ENCODE measurements around the gene SLC4A1. TPM values are rescaled to one million over a fixed set of nuclear protein-coding genes. Genes with fewer than 3 reads are reported as not detected.
A peak's percentile ranks its signal among the peaks of the same experiment; 100 is the strongest.

SLC4A1 gene
- total RNA-seq, 4 donors from 2014 or later: 0.21 TPM; not detected in 3

DNA sequence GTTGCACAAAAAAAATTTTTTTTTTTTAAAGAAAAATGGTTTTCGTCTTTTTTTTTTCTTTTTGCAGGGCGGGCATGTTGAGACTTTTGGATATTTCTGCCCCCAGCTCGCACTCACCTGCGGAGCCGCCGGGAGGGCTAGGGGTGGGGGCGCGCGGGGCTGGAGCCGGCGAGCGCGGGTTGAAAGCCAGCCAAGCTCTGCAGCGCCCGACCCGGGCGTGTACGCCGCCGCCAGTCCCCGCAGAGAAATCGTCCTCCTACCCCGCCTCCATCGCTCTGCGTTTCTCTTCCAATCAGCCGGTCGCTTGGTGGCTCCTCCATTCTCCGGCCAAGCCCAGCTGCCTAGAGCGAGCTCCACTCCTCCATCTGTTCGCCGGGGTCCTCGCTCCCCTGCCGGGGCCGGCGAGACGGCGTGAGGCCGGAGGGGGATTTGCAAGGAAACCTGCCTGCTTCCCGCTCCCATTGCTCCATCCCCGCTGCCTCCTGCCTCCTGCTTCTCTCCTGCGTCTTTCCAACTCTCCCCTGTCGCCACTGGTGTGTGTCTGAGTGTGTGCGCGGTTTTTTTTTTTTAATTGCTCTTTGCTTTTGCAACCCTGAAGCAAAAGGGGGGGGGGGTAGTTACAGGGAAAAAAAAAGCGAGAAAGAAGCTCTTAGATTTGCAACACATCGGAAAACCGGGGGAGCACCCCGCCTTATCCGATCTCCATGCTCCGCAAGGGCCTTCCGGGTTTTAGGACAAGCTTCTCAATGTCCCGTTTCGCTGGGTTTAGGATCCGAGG lies 46.7 kb downstream of the SLC4A1 start:
- Histone ChIP-seq H3K27ac (peak overlapping the region; percentile 95 to 99 (median 98)), H3K4me3 (peak overlapping the region; percentile 76 to 95 (median 81)), H3K36me3 (peaks cover 0 to 4% (median 0%) of the 10 kb centered on the region in 3 donors), H3K4me1 (peaks cover 4 to 49% (median 38%) of the 10 kb centered on the region in 4 donors), H3K9me3 (no peaks in the 10 kb centered on the region), H3K27me3 (no peaks in the 10 kb centered on the region)
- WGBS, 2 donors: 1% methylated on average over 31 to 50 of the region's 54 CpGs
- DNase-seq (ENCODE audit: low spot score in 2 of 2): peak; percentile 54 to 55
- TF ChIP-seq EP300 (IDR thresholded peaks at IDR 0.05): peak in 1 of 2 donors; percentile 27
- TF ChIP-seq POLR2A (IDR thresholded peaks at IDR 0.05): no peak
- TF ChIP-seq, protein P1, sequence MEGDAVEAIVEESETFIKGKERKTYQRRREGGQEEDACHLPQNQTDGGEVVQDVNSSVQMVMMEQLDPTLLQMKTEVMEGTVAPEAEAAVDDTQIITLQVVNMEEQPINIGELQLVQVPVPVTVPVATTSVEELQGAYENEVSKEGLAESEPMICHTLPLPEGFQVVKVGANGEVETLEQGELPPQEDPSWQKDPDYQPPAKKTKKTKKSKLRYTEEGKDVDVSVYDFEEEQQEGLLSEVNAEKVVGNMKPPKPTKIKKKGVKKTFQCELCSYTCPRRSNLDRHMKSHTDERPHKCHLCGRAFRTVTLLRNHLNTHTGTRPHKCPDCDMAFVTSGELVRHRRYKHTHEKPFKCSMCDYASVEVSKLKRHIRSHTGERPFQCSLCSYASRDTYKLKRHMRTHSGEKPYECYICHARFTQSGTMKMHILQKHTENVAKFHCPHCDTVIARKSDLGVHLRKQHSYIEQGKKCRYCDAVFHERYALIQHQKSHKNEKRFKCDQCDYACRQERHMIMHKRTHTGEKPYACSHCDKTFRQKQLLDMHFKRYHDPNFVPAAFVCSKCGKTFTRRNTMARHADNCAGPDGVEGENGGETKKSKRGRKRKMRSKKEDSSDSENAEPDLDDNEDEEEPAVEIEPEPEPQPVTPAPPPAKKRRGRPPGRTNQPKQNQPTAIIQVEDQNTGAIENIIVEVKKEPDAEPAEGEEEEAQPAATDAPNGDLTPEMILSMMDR (IDR thresholded peaks at IDR 0.05): peak in 1 of 5 experiments; percentile 4

DNA sequence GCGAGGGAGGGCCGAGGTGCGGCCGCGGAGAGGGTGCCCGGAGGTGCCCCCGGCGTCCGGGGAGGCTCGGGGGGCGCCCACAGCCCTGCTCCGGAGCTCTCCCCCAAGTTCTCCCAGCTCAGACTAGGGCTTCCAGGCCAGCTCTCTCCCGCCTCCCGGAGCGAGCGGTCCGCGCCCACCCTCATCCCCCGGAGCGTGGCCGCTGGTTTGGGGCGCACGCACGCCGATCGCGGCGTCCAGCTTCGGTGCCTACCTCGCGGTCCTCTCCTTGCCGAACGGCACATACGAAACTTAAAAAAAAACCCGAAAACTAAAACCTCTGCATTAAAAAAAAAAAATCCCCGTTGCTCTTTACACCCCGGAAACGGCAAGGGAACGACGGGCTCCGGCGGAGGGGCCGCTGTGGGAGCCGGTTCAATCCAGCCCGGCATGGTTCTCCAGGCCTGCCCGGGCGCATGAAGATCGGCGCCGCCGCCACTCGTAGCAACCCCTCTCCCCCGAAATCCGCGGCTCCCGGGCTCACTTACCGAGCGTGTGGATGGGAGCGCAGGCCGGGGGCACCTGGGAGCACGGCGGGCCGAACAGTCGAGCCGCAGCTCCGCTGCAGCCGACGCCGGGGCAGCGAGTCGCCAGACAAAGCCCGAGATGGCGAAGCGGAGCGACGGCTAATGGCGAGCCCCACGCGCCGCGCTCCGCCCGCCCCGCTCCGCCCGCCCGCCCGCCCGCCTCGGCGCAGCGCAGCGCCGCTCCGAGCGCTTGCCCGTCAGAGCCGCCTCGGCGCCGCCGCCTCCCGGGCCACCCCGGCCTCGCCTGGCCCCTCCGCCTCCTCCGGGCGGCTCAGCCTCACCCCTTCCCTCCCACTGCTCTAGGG lies 47.5 kb downstream of the SLC4A1 start:
- Histone ChIP-seq H3K4me1 (peaks cover 4 to 57% (median 38%) of the 10 kb centered on the region in 4 donors), H3K36me3 (peaks cover 0 to 12% (median 8%) of the 10 kb centered on the region in 3 donors), H3K9me3 (no peaks in the 10 kb centered on the region), H3K27ac (peak overlapping the region; percentile 95 to 99 (median 98)), H3K4me3 (peak overlapping the region; percentile 76 to 95 (median 81)), H3K27me3 (no peaks in the 10 kb centered on the region)
- 1% methylated on average over 55 to 61 of the region's 108 CpGs for WGBS, 2 donors
- TF ChIP-seq, protein P1 (IDR thresholded peaks at IDR 0.05): no peak
- TF ChIP-seq EP300 (IDR thresholded peaks at IDR 0.05): peak in 1 of 2 donors; percentile 21
- no peak for DNase-seq (ENCODE audit: low spot score in 2 of 2)

DNA sequence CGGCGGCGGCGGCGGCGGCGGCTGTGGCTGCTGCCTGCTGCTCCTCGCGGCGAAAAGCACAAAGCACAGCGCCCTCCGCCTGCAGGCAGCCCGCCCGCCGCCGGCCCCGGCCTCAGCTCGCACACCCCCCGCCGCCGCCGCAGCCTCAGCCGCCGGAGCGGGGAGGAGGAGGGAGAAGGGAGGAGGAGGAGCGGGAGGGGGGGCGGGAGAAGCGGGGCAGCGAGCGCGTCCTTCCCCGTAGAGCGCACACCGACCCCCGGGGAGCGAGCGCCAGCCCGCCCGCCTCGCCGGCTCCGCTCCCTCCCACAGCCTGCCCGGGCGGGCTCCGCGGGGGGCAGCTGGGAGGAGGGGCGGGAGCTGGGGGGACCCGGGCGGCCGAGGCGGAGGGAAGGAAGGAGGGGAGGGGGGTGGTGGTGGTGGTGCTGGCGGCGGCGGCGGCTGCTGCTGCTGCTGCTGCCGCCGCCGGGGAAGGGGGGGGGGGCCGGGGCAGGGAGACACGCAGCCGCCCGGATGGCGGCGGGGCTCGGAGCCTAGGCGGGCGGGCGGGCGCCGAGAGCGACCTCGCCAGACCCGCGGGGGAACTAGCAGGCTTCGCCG lies 48.2 kb downstream of the SLC4A1 start, which contains the start of gene UBTF:
Gene UBTF (minus strand): TSS at position 60 of the 597 bp plus-strand sequence. CDS start 1,446 bp downstream, outside the sequence.
- DNase-seq (ENCODE audit: low spot score in 2 of 2): no peak
- no peaks in the 10 kb centered on the region for H3K27me3 ChIP-seq
- 0% methylated on average over 10 of the region's 76 CpGs; no CpG with 5 or more reads in 1 of the 2 donors for WGBS, 2 donors

DNA sequence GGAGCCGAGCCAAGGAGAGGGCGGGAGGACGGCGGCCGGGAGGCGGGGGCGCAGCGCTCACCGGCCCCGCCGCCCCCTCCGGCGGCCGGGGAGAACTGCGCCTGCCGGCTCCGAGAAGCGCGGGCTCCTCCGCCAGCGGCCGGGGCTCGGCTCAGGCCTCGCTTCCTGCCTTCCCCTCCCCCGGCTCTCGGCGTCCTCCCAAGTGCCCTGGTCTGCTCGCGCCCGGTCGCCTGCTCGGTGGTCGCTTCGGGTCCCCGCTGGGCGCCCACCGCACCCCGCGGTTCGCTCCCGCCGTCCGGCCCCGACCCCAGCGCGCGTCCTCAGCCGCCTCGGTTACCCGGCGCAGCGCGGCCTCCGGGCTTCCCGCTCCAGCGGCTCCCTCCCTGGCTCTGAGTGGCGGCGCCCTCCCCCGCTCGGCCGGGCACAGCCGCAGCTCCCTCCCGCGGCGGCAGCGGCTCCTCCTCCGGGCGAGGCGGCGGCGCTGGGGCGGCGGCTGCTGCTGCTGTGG lies 48.8 kb downstream of the SLC4A1 start:
- Histone ChIP-seq H3K36me3 (peaks cover 0 to 25% (median 16%) of the 10 kb centered on the region in 3 donors), H3K9me3 (no peaks in the 10 kb centered on the region), H3K27ac (peak overlapping the region; percentile 95 to 99 (median 98)), H3K27me3 (no peaks in the 10 kb centered on the region), H3K4me3 (peak overlapping the region; percentile 50 to 85 (median 76)), H3K4me1 (peaks cover 4 to 57% (median 38%) of the 10 kb centered on the region in 4 donors)
- 0% methylated on average over 12 to 13 of the region's 73 CpGs for WGBS, 2 donors
- DNase-seq (ENCODE audit: low spot score in 2 of 2): peak in 1 of 2 donors; percentile 31
- TF ChIP-seq POLR2A (IDR thresholded peaks at IDR 0.05) (peak in 1 of 2 donors; percentile 19), EP300 (IDR thresholded peaks at IDR 0.05) (no peak)
- TF ChIP-seq, protein P1 (IDR thresholded peaks at IDR 0.05): peak; percentile 52 to 90 (median 81)

More for the DNA sequence above, 48.2 kb downstream of the SLC4A1 start, which contains the start of gene UBTF:
- Histone ChIP-seq H3K9me3 (no peaks in the 10 kb centered on the region), H3K4me3 (peak within 1 kb of the TSS; percentile 76 to 95 (median 81)), H3K36me3 (peaks cover 0 to 20% (median 15%) of the 10 kb centered on the region in 3 donors), H3K4me1 (peaks cover 4 to 59% (median 38%) of the 10 kb centered on the region in 4 donors), H3K27ac (peak within 1 kb of the TSS; percentile 95 to 99 (median 98))
- TF ChIP-seq, protein P1 (IDR thresholded peaks at IDR 0.05): no peak
- no peak for TF ChIP-seq EP300 (IDR thresholded peaks at IDR 0.05)
- no peak for TF ChIP-seq POLR2A (IDR thresholded peaks at IDR 0.05)
